Fibroblast of lung (primary cell): ENCODE measurements around the gene P3R3URF.

Experiments
- EZH2 ChIP-seq: IDR thresholded peaks from 2 replicates; pipeline ENCODE4 v1.5.1; 2012; ENCODE audit warnings: low read length, control low read depth, mild to moderate bottlenecking; ENCODE audit errors: missing control alignments
- TF ChIP-seq, protein P1 (sequence below), 2 donors: IDR thresholded peaks in 1 of 2; conservative IDR thresholded peaks in 1 of 2; 1 replicate in 1 of 2; 2 replicates in 1 of 2; pipeline ENCODE4 v1.5.1; 2011 to 2012; ENCODE audit warnings: low read length in 2 of 2, control low read depth in 1 of 2, inconsistent platforms in 1 of 2, low read depth in 1 of 2, mild to moderate bottlenecking in 1 of 2

GRCh38 chr1:46172321-46172720 is 4.0 kb downstream of the P3R3URF start:
- TF ChIP-seq, protein P1, sequence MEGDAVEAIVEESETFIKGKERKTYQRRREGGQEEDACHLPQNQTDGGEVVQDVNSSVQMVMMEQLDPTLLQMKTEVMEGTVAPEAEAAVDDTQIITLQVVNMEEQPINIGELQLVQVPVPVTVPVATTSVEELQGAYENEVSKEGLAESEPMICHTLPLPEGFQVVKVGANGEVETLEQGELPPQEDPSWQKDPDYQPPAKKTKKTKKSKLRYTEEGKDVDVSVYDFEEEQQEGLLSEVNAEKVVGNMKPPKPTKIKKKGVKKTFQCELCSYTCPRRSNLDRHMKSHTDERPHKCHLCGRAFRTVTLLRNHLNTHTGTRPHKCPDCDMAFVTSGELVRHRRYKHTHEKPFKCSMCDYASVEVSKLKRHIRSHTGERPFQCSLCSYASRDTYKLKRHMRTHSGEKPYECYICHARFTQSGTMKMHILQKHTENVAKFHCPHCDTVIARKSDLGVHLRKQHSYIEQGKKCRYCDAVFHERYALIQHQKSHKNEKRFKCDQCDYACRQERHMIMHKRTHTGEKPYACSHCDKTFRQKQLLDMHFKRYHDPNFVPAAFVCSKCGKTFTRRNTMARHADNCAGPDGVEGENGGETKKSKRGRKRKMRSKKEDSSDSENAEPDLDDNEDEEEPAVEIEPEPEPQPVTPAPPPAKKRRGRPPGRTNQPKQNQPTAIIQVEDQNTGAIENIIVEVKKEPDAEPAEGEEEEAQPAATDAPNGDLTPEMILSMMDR (conservative IDR thresholded peaks at IDR 0.05 in 1 of 2, IDR thresholded peaks at IDR 0.05 in 1 of 2; ENCODE audit: low read depth in 1 of 2, low read length in 2 of 2): no peak
- TF ChIP-seq EZH2: no peak
